GM19043 (cell line): ENCODE data around the gene VPS13D.

ENCODE experiments used
- ATAC-seq: cut with Tn5 transposase; IDR thresholded peaks from one replicate; pipeline ENCODE4 v1.9.1; 2021; ENCODE audit warnings: low read depth; ENCODE audit not compliant: unreplicated experiment

VPS13D gene

DNA sequence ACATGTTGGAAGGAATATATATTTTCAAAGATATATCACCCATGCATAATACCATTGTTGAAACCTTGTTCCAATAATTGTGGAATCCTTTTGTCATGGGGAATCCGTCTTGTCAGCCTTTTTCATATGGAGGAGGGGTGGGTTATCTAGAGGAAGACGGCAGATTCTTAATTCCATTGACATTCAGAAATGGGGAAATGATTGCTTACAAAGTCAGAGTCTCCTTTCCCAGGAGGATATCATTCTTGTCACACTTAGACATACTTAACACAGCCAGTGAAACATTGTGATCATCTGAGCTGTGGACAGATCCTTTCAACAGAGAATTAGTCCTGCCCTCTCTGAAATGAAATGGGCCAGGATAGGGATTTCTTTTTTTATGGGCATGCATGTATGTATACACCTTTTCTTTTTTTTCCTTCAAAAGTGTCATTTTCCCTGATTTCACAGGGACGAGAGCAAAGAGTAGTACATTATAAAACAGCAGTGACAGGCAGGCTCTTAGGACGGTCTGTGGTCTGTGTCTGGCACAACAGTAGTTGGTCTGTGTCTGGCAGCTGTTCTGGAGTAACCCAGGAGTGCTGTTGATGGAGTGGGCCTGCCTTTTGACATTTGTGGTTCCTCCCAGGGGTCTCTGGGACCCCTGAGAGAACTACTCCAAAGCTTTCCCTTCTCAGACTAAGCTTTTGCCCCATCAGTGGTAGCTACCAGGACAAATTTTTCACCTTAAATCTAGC, 50.1 kb downstream of the VPS13D start:
- ATAC-seq: no peak

DNA sequence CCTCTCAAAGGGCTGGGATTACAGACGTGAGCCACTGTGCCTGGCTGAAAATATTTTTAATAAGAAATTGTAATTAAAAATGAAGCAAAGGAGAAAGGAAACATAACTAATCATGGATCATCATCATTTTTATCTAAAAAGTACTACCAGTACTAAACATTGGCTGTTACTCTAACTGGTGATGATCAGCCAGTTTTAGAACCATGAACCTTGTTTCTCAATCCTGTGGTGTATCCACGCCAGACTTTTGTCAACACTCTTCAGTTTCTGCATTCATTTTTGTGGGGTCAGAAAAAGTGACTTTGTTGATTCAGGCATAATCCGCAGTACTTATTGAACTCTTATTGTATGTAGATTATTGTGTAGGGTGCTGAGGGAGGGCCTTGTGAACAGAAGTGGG, 52.3 kb downstream of the VPS13D start:
- no peak for ATAC-seq

- ATAC-seq: no peak
Observed at GRCh38 chr1:12284486-12284885, 54.7 kb downstream of the VPS13D start.

GRCh38 chr1:12285496-12286143, 55.8 kb downstream of the VPS13D start:
- no peak for ATAC-seq

- ATAC-seq: no peak
Observed at GRCh38 chr1:12287869-12288268, 58.0 kb downstream of the VPS13D start.

DNA sequence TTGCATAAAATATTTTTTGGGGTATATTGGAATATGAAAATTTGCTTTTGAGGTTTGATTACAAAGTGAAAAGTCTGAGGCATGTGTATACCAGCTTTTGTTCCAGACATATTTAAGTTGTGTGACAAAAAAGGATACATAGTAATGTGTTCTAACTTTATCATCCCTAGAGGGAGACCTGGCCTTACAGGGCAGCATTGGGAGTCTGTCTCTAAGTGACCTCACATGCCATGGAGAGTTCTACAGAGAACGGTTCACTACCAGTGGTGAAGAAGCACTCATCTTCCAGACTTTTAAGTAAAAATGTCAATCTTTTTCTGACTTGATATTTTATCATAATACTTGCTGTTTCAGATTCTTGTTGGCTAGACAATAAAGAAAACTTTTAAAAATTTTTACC, 61.0 kb downstream of the VPS13D start:
- ATAC-seq: no peak

- no peak for ATAC-seq
Observed at GRCh38 chr1:12293416-12293815, 63.6 kb downstream of the VPS13D start.

GRCh38 chr1:12294076-12294475, 64.2 kb downstream of the VPS13D start:
- no peak for ATAC-seq

DNA sequence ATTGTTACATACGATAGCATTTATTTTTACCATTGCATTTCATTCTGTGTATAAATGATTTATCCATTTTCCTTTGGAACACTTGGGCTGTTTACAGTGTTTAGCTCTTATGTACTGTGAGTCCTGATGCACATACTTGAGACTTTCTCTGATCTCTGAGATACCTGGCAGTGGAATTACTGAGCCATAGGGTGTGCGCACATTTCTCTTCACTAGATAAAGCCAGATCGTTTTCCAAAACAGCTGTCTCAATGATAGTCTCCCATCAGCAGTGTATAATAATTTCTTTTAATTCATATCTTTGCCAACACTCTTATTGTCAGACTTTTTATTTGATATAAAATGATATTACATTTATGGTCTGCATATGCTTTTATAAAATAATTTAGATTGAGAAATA, 66.2 kb downstream of the VPS13D start:
- ATAC-seq: no peak

GRCh38 chr1:12296623-12297022, 66.8 kb downstream of the VPS13D start:
- ATAC-seq: peak; percentile 86

GRCh38 chr1:12300706-12301105, 70.9 kb downstream of the VPS13D start:
- ATAC-seq: no peak

DNA sequence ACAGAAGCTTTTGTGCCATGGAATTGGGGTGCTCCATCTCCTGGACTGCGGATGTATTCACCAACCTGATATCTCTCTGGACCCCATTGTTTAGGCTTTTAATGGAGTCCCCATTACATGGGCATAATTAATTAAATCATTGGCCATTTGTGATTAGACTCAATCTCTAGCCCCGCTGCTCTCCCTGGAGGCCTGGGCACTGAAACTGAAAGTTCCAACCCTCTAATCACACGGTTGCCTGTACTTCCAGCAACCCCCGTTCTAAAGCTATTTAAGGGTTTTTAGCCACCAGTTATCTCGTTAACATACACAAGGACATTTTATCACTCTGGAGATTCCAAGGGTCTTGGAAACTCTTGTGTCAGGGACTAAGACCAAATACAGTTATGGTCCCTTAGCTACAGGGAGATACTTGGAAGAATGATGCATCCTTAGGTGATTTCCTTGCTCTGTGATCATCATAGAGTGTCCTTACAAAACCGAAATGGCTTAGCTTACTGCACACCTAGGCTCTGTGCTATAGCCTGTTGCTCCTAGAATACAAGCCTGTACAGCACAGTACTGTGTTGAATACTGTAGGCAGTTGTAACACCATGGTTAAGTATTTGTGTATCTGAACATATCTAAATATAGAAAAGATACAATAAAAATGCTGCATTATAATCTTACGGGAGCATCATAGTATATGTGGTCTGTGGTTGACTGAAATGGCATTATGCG, 71.8 kb downstream of the VPS13D start:
- no peak for ATAC-seq

DNA sequence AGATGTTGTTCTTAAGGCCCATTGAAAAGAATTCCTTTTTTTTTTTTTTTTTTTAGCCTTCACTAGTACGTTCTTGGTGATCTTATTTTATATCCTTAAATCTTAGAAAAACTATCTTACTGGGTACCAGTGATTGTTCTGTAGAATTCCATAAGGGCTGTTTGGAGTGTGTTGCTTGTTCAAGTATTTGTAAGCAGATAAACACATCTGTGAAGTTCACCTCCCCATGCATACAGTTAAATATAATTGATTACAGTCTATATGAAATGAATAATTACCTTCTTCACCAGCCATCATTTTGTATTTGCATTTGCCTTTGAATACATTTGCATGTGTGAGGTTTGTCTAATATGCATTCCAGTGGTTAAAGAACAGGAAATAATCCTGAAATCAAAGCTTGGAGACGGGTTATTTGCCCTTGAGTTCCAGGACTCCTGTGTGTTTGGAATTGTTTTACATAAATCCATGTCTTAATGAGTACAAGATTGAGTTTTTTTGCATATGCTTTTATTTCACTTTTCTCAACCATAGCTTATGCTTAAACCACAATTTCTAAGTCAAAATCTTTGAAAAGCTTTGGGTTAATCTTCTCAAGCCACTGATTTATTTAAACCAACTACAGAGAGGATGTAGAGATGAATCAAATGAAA, 73.1 kb downstream of the VPS13D start:
- ATAC-seq: no peak

GRCh38 chr1:12305377-12305776, 75.5 kb downstream of the VPS13D start:
- no peak for ATAC-seq

DNA sequence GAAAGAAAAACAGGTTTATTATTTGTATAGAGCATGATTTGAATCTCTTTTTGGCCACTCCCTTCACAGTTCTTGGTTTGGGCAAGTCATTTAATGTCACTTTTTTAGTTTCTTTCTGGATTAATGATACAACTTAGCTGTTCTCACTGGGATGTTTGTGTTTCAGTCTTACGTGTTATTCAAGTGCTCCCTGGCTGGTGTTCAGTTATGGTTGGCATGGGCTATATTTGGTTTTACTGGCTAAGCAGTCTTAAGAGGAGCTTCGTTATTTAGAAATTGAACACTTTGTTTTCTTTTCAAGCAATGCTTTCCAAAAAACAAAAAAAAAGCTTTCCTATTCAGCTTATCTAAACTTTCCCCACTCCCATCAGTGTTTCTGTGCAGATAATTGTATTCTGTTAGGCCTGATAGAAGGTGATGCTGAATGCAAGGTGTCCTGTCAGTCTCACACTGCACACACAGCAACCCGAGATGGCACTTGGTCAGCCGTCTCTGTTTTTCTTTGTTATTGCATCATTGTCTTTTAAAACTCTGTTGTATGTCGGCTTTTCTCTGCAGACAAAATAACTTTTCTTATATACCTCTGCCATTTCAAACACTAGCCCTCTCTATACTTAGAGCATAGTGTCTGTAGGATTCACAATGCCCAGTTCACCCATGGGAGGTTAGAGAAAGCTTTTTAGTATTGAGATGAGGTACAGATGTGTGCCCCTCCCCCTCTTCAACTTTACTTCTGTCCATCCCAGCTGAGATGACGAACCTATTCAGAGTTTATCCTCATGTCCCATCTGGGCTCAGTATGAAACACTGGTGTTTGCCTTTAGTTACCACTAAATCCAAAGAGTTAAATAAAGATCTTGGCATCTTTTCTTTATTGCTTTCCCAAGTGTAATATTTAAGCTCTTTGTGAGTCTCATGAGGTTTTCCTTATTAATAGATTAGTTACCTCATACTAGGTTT, 80.2 kb downstream of the VPS13D start:
- no peak for ATAC-seq

GRCh38 chr1:12314333-12314903, 84.6 kb downstream of the VPS13D start:
- ATAC-seq: no peak

DNA sequence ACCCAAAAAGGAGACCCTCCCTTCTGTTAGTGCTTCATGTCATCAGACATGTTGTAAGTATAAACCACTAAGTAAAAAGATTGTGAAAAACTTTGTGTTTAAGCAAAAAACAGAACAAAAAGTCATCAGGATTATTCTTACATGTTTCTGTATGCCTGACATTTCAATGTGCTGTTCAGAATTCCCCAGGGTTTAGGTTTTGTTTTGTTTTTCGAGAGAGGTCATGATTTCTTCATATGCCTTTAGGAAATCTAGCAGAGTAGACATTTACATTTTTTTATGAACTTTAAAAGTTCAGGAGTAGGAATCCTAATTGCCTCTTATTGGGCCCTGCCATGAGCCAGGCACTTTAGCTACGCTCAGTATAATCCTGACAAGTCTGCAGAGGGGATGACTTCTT, 85.3 kb downstream of the VPS13D start:
- ATAC-seq: no peak

- ATAC-seq: no peak
Observed at GRCh38 chr1:12316331-12316730, 86.5 kb downstream of the VPS13D start.

GRCh38 chr1:12320486-12320885, 90.7 kb downstream of the VPS13D start:
- no peak for ATAC-seq

- ATAC-seq: no peak
Observed at GRCh38 chr1:12324423-12324822, 94.6 kb downstream of the VPS13D start.
